RWPE1 (cell line): ENCODE results near the gene RASIP1.

Source experiments
- CTCF ChIA-PET: fragments of 350-600 bp; sonication (Branson Sonifier 250); formaldehyde crosslinking; extraction: SDS; loops from one replicate; lab custom pipeline; 2021; lab: Yijun Ruan, JAX
- POLR2A ChIA-PET: fragments of 400-600 bp; formaldehyde crosslinking; extraction: SDS; loops from one replicate; lab custom pipeline; 2020; ENCODE audit warnings: antibody characterized with exemption; ENCODE audit not compliant: low non-redundant PET; lab: Yijun Ruan, JAX
- DNase-seq: peaks from one replicate; pipeline ENCODE4 v3.0.0; 2012; ENCODE audit warnings: low spot score
- H3K27ac ChIP-seq: fragments of 450-650 bp; 2 replicates; pipeline ENCODE4 v1.5.1; 2017
- CTCF ChIP-seq: fragments of 450-650 bp; conservative IDR thresholded peaks from 2 replicates; pipeline ENCODE4 v1.5.1; 2017; ENCODE audit warnings: low read depth, mild to moderate bottlenecking

RASIP1 gene

GRCh38 chr19:48755084-48755641 is 14.8 kb upstream of the RASIP1 start, which contains the start of gene FGF21:
Gene FGF21, plus strand, starts transcription at chr19:48755524. Its CDS starts 713 bp downstream, at chr19:48756237.
- DNase-seq = no peak
- ChIA-PET CTCF (interaction anchor here (0.9 kb wide), 1 partner anchor 32 kb away, joined by 5 read pairs; no protein-coding TSS in a partner anchor), POLR2A (no interaction called here)
- no peak for TF ChIP-seq CTCF
- peak within 1 kb of the TSS; percentile 82; the same call in 1 of the 2 replicates for H3K27ac ChIP-seq

- no peak for TF ChIP-seq CTCF
- peak within 1 kb of the TSS; percentile 82 for H3K27ac ChIP-seq
- ChIA-PET CTCF (no interaction called here), POLR2A (no interaction called here)
- DNase-seq = peak; percentile 88
Measured at GRCh38 chr19:48752496-48753365, 12.3 kb upstream of the RASIP1 start, which contains the start of gene FUT1. Gene FUT1, minus strand, starts transcription at chr19:48752641. Its CDS starts 1,360 bp downstream, at chr19:48751281.

- H3K27ac ChIP-seq = peak overlapping the region; percentile 82
- CTCF ChIA-PET = no interaction called here
- POLR2A ChIA-PET = interaction anchor here (0.6 to 0.7 kb wide), 2 partner anchors 8 to 121 kb away, joined by 3 read pairs; no protein-coding TSS in a partner anchor
- TF ChIP-seq CTCF = no peak
- DNase-seq = no peak
Measured at GRCh38 chr19:48751845-48752495, 11.6 kb upstream of the RASIP1 start.

- no peak for TF ChIP-seq CTCF
- ChIA-PET CTCF (interaction anchor here (0.5 kb wide), 1 partner anchor 474 kb away, joined by 3 read pairs; no protein-coding TSS in a partner anchor), POLR2A (interaction anchor here (0.6 kb wide), 1 partner anchor 25 kb away, joined by 5 read pairs; no protein-coding TSS in a partner anchor)
- DNase-seq = no peak
- H3K27ac ChIP-seq = peak overlapping the region; percentile 82
Measured at GRCh38 chr19:48750771-48751504, 10.5 kb upstream of the RASIP1 start.

- ChIA-PET POLR2A (no interaction called here), CTCF (interaction anchor here (0.5 kb wide), 1 partner anchor 475 kb away, joined by 3 read pairs; no protein-coding TSS in a partner anchor)
- TF ChIP-seq CTCF = no peak
- peak overlapping the region; percentile 82; the same call in 1 of the 2 replicates for H3K27ac ChIP-seq
- DNase-seq = no peak
Measured at GRCh38 chr19:48750351-48750750, 9.9 kb upstream of the RASIP1 start.
